Activated B cell treated with CpG ODN at 0.5 μM for 24 hours (primary cell): ENCODE measurements around the gene HK3. TPM values are rescaled to one million over a fixed set of nuclear protein-coding genes. Genes with fewer than 3 reads are reported as not detected.

Experiments used
- ATAC-seq: fragments of 200-7000 bp; cut with Tn5 transposase; one replicate; pipeline ENCODE4 v1.10.0; 2021; ENCODE audit warnings: low read depth, mild to moderate bottlenecking, moderate library complexity
- CTCF ChIA-PET: fragments of 350-600 bp; sonication (Branson Sonifier 250); formaldehyde crosslinking; loops from one replicate; lab custom pipeline; 2021; ENCODE audit warnings: antibody characterized with exemption; lab: Charles Lee
- POLR2A ChIA-PET: fragments of 350-600 bp; sonication (Branson Sonifier 250); formaldehyde crosslinking; loops from one replicate; lab custom pipeline; 2021; ENCODE audit warnings: antibody characterized with exemption; lab: Charles Lee
- DNase-seq: peaks from one replicate; pipeline ENCODE4 v3.0.0; 2022
- H3K27ac Mint-ChIP-seq: one replicate; pipeline ENCODE4 v1.8.0; 2020; ENCODE audit warnings: mixed read lengths
- H3K27me3 Mint-ChIP-seq: one replicate; pipeline ENCODE4 v1.8.0; 2021; ENCODE audit warnings: mixed read lengths
- H3K36me3 Mint-ChIP-seq: one replicate; pipeline ENCODE4 v1.8.0; 2021; ENCODE audit warnings: low read depth, mixed read lengths
- H3K4me1 Mint-ChIP-seq: one replicate; pipeline ENCODE4 v1.8.0; 2021; ENCODE audit warnings: mixed read lengths
- H3K4me3 Mint-ChIP-seq: one replicate; pipeline ENCODE4 v1.8.0; 2020; ENCODE audit warnings: mild to moderate bottlenecking, mixed read lengths
- H3K9me3 Mint-ChIP-seq: one replicate; pipeline ENCODE4 v1.8.0; 2020; ENCODE audit warnings: mixed read lengths
- CTCF ChIP-seq: fragments of 200-600 bp; IDR thresholded peaks from one replicate; pipeline ENCODE4 v1.8.0; 2022; ENCODE audit warnings: antibody characterized with exemption, mild to moderate bottlenecking
- intact Hi-C: fragments of 100-400 bp; cut with micrococcal nuclease; formaldehyde crosslinking; loops from one replicate; pipeline ENCODE4 v1.15.1; 2024
- total RNA-seq: library from RNA; stranded (reverse); gene quantifications from 2 replicates; pipeline ENCODE4 v1.2.3, GENCODE V29; 2022

Gene HK3
- total RNA-seq, 1 donor from 2014 or later, result 0.55 TPM

GRCh38 chr5:176837707-176838115 lies 61.4 kb downstream of the HK3 start:
- H3K27ac Mint-ChIP-seq, result no peak overlapping the region
- H3K4me3 Mint-ChIP-seq, result no peak overlapping the region
- intact Hi-C loops, result no loop called here
- POLR2A ChIA-PET, result no interaction called here
- peaks cover 2% of the 10 kb centered on the region for H3K9me3 Mint-ChIP-seq
- no peak for TF ChIP-seq CTCF
- CTCF ChIA-PET, result no interaction called here
- no peaks in the 10 kb centered on the region for H3K36me3 Mint-ChIP-seq
- peaks cover 45% of the 10 kb centered on the region for H3K27me3 Mint-ChIP-seq
- H3K4me1 Mint-ChIP-seq, result no peaks in the 10 kb centered on the region
- DNase-seq (peak; percentile 40), ATAC-seq (peak; percentile 77)

GRCh38 chr5:176836811-176837706 lies 62.1 kb downstream of the HK3 start:
- ATAC-seq (no peak), DNase-seq (no peak)
- POLR2A ChIA-PET, result no interaction called here
- H3K27ac Mint-ChIP-seq, result no peak overlapping the region
- H3K27me3 Mint-ChIP-seq, result peaks cover 45% of the 10 kb centered on the region
- no peak for TF ChIP-seq CTCF
- intact Hi-C loops, result no loop called here
- H3K4me3 Mint-ChIP-seq, result no peak overlapping the region
- H3K36me3 Mint-ChIP-seq, result no peaks in the 10 kb centered on the region
- H3K4me1 Mint-ChIP-seq, result no peaks in the 10 kb centered on the region
- H3K9me3 Mint-ChIP-seq, result peaks cover 2% of the 10 kb centered on the region
- CTCF ChIA-PET, result no interaction called here

- Mint-ChIP-seq H3K36me3 (no peaks in the 10 kb centered on the region), H3K27ac (no peak overlapping the region), H3K4me3 (no peak overlapping the region), H3K27me3 (peaks cover 38% of the 10 kb centered on the region), H3K4me1 (no peaks in the 10 kb centered on the region), H3K9me3 (peaks cover 2% of the 10 kb centered on the region)
- ATAC-seq (no peak), DNase-seq (no peak)
- POLR2A ChIA-PET, result no interaction called here
- CTCF ChIA-PET, result no interaction called here
- TF ChIP-seq CTCF, result no peak
- intact Hi-C loops, result no loop called here
Observed at GRCh38 chr5:176835918-176836317, 63.2 kb downstream of the HK3 start.

- no peaks in the 10 kb centered on the region for H3K4me1 Mint-ChIP-seq
- no peak for DNase-seq
- ATAC-seq, result no peak
- intact Hi-C loops, result no loop called here
- ChIA-PET POLR2A (no interaction called here), CTCF (no interaction called here)
- no peak for TF ChIP-seq CTCF
- H3K27ac Mint-ChIP-seq, result no peak overlapping the region
- H3K4me3 Mint-ChIP-seq, result no peak overlapping the region
- peaks cover 36% of the 10 kb centered on the region for H3K27me3 Mint-ChIP-seq
- H3K36me3 Mint-ChIP-seq, result no peaks in the 10 kb centered on the region
- H3K9me3 Mint-ChIP-seq, result peaks cover 2% of the 10 kb centered on the region
Observed at GRCh38 chr5:176833286-176833685, 65.9 kb downstream of the HK3 start.

GRCh38 chr5:176832162-176832561 lies 67.0 kb downstream of the HK3 start:
- CTCF ChIA-PET, result no interaction called here
- ATAC-seq (no peak), DNase-seq (no peak)
- H3K4me1 Mint-ChIP-seq, result no peaks in the 10 kb centered on the region
- intact Hi-C loops, result no loop called here
- no peaks in the 10 kb centered on the region for H3K36me3 Mint-ChIP-seq
- POLR2A ChIA-PET, result no interaction called here
- H3K27ac Mint-ChIP-seq, result no peak overlapping the region
- H3K27me3 Mint-ChIP-seq, result peaks cover 36% of the 10 kb centered on the region
- H3K4me3 Mint-ChIP-seq, result no peak overlapping the region
- no peak for TF ChIP-seq CTCF
- peaks cover 2% of the 10 kb centered on the region for H3K9me3 Mint-ChIP-seq
